HuH-7 (cell line): ENCODE measurements around the gene PLP2.

Experiments
- DNase-seq: peaks from one replicate; pipeline ENCODE4 v3.0.0; 2011; ENCODE audit warnings: low spot score

PLP2 gene

DNA sequence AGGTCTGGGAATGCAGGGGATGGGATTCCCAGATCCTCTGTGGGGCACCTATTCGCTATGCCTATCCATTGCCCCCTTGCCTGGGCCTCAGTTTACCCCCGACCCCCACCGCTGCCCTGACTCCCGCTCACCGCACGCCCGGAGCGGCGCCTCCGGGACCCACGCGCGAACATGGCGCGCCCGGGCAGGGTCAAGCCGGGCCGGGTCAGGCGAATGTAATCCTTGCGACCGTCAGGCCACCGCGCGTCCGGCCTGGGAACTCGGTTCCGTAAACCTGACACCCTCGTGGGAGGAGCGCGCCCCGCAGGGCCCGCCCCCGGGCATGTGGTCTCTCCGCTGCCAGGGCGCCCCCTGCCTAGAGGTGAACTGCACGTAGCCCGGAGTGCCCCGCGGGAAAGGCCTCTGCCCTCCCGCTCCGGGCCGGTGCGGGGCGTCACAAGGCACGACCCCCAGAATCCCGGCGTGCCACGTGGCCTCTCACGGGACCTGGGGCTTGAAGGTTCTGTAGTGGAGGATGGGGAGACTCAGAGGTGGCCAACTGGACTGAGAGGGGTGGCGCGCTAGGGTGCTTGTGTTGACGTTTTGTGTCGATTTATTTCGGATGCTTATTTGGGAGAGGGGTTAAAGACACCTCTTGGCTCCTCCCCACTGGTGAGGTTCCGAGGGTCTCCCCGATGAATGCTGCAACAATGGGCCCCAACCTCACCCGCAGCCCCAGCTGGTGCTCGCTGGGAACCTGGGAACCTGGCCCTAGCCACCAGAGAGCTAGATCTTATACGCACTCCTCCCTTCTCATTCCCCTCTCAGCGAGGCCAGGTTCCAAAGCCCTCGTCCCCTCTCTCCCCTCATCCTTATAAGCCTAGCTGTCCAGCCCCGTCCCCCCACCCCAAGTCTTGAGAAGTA lies 14.7 kb downstream of the PLP2 start, which contains the start of gene PRICKLE3:
Gene PRICKLE3, minus strand, starts transcription at position 249 of the 903 bp plus-strand sequence. Its CDS starts 76 bp downstream, at position 173.
- DNase-seq, result peak; percentile 95

DNA sequence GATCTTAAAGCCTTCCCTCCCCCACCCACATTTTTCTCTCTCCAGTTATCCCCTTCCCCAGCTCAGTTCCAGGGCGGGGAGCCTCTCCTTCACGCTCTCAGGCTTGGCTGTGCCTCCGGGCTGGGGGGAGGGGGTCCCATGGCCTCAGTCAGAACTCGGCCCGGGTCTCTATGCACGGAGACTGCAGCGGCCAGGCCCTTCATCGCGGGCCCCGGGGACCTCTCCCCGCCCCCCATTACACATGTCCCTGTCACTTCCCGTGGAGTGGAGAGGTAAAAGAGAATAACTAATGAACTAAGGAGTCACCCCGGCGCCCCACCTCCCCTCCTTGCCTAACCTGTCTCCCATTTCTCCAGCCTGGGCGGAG lies 15.3 kb downstream of the PLP2 start:
- no peak for DNase-seq

DNA sequence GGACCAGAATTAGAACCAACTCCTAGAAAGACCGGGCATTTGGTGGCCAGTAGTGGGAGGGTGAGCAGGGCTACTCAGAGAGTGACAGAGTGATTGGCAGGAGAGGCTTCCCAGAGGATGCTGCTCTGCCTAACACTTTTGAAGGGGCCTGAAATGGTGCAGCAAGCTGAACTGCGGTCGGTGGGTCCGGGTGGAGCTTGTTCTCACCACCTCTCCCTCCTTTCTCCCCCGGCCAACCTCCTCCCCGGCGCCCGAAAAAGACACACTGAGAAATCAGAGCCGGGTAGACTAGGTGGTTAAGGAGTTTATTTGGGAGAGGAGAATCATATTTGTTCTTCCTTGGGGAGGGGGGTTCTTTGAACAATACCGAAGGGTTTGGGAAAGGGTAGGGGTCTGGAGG lies 15.8 kb downstream of the PLP2 start:
- no peak for DNase-seq

DNA sequence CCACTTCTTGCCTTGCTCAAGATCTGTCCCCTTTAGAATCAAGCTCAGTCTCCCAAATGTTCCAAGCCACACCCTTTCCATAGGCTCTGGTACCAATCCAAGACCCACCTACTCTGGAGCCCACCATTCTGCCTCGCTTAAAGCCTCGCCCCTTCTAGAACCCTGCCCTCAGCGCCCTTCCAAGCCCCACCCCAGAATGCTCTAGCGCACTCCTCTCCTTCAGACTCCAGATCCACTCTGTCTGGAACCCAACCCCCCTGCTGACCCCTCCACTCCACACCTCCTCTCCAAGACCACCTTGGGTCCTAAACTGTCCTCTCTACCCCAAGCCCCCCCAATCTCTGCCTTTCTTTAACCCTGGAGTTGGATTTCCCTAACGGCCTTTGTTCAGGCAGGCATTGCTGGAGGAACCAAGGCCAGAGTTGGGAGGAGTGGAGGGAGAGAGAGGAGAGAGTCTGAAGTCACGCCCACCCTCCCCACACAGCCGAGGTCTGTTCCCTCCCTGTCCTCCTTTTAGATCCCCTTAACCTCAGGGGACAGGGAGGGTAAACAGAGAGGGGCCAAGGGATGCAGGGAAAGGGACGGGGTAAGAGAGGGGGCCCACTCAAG lies 16.9 kb downstream of the PLP2 start:
- no peak for DNase-seq

DNA sequence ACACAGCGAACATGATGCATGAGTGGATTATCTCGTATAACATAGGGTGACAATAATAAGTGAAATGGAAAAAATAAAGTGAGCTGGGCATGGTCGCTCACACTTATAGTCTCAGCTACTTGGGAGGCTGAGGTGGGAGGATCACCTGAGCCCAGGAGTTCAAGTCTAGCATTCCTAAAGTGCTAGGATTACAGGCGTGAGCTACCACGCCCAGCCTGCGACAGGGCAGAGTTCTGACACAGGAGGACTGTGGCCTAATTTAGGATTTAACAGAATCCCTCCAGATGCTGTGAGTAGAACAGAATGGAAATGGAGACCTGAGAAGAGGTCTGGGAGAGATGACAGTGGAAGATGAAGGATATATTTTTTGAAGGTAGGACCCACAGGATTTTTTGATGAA lies 17.9 kb downstream of the PLP2 start:
- no peak for DNase-seq

DNA sequence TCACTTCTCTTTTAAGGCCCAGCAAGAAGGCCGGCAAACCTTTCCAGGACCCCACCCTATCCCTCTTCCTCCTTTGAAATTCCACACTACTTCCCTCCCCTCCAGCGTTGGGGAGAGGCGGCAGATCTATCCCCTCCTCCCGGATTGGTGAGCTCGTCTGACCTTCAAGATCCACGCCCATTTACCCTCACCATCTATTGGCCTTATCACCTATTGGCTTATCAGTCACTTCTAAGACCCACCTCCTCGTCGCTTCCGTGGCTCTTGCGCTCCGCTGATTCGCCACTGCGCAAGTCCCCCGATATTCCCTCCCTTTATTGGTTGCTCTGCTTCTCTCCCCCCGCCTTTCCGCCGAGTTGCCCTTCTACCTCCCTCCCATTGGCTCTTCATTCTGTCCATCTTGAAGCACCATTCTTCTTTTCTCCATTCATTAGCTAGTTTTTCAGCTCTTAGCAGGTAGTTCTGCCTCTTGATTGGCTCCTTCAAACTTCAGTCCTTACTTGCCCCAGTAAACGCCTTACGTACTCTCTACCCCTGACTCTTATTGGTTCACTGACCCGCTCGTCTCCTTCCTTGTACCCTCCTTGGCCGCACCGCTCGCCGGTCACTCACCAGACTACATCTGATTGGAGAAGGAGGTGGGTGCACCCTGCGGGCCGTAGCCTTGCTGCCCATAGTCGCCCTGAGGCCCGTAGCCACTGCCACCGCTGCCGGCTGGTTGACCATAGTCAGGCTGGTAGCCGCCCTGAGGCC lies 19.3 kb downstream of the PLP2 start:
- peak; percentile 98 for DNase-seq

DNA sequence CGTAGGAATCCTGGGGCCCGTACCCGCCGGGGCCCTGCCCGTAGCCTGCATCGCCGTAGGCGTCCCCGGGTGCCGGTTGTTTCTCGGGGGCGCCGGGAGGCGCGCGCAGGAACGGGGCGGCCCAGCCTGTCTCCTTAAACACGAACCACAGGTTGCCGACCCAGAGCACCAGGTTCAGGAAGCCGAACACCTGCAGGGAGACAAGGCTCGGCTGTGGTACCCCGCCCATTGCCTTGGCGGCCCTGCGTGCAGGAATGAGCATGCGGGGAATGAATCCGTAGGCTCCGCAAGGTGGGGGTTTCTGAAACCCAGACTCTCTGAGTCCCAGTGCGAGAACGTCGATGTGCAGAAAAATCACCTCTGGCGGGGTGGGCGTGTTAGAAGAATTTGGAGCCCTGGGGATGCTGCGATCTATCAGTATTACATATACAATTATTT lies 19.9 kb downstream of the PLP2 start:
- no peak for DNase-seq

DNA sequence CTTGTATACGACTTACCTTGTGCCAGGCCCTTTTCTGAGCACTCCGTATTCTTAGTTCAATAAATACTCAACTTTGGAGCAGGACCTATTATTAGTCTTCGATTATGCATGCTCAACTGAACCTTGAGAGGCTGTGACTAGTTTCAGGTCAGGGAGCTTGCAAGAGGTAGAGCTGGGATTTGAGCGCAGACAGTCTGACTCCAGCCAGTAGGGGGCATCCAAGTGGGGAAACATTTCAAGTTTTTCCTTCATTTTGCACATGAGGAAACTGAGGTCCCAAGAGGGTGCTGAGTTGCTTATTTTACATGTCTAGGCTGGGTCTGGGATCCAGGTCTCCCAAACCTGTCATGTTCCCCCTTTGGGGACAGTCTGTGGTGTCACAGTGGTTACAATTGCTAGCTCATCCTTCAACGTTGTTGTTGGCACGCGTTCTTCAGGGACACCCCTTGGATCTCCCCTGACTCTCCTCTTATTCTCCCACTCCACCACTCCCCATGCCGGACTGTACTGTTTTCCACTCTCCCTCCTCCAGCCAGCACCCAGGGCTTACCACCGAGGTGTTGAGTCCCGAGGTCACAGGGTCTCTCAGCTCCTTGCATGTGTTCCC lies 21.1 kb downstream of the PLP2 start:
- peak; percentile 64 for DNase-seq

DNA sequence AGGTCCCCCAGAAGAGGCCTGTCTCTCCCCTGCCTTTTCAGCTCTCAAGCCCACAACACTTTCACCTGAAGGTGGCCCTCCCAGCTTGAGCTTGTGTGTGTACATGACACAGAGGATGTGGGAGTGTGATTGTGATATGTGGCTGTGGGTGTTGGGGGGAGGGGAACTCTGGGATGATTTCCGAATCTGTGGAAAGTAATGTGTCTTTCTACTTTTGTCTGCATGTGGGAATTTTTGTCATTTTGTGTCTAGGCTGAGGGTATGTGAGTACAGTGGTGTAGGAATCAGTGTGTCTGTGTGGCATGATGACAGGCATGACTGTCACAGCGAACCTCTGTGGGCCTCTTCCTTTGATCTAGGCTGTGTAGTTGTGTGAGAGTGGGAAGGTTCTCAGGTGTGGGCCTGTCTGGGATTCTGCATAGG lies 21.9 kb downstream of the PLP2 start:
- DNase-seq, result no peak

DNA sequence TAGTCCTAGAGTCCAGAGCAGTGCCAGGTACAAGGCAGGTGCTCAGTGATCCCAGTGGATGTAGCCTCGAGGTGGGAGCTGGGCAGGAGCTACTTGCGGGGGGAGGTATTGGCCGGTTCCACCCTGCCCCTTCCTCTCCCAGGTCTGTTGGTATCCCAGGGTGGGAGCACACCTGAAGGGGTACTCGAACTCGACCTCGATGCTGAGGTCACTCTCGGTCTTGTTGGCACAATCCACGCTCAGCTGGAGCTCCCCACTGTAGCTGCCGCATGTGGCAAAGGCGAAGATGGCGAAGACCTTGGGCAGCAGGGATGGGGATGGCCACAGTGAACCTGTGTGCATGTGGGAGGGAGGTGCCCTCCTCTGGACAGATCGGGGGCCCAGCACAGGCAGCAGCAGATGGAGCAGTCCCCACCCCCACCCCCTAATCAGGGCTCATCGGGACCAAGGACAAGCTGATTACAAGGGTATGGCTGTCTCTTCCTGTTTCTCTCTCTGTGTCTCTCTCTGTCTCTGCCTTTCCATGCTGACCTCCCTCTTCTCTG lies 25.9 kb downstream of the PLP2 start:
- no peak for DNase-seq

DNA sequence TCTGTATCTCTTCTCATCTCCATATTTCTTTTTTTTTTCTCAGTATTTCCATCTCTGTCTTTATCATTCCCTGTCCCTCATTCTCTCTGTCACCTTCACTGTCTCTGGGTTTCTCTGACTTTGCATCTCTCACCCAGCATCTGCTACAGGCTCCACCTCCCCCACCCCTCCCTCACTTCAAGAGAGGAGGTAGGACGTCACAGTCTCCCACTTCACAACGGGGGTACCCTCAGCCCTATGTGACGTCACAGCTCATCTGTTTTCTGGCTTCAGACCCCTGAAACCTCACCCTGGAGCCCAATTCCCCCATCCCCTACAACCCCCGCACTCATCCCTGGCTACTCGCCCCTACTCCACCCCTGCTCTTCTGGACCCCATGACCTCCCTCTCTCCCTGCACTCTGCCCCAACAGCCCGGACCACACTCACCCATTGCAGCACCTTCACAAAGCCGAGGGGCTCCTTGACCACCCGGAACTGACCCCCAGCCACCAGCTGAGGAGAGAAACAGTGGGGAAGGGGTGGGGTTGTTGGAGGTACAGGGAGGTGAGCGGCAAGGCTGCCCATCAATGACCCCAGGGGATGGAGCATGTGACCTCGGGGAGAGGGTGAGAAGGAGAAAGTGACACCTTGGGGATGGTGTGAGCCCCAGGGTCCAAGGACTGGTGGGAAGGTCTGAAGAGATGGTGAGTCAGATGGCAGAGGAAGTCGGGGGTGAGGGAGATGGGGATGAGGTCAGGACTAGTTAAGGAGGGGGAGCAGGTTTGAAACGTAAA lies 27.0 kb downstream of the PLP2 start:
- no peak for DNase-seq

DNA sequence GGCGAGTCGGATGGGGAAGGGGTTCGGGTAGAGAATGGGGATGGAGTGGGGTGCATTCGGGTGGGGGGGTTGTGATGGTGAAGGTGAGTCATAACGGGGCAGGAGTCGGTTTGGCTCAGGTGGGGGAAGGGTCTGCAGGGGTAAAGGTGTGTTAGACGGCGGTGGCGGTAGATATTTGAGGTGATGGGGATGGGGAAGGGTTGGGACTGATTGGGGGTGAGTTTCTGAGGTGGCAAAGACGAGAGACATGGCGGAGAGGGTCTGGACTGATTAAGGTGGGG lies 27.6 kb downstream of the PLP2 start:
- DNase-seq, result no peak

DNA sequence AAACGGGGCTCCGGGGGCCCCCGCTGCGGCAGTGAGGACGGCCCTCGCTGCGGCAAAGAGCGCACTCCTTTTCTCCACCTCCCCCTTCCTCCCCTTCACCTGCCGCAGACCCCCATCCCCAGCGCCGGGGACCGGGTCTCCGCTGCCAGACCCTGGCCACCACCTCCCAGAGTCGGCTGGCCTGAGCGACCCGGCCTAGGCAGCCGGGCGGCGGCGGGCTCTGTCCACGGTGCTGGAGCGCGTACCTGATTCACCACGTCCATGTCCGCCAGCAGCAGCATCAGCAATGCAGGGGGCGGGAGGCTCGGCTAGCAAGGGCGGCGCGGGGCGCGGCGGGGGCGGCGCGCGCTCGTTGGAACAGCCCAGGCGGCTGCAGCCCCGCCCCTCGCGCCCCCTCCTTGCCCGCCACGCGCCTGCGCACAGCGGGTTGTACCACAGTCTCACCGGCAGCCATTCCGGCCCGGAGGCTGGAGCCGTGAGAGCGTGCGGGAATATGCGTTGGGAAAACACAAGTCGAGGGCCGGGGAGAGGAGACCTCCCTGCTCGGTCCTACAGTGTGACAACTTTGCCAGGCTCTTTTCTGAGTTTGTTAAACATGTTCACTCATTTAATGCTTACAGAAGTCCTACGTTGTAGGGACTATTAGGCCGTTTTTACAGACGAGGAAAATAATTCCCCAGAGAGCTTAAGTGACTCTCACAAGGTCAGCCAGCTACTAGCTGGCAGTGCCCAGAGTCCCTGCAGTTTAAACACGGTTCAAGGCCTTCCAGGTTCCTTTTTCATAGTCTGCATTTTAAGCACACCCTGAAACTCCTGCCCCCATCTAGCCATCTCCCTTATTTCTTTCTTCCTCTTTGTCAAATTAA lies 28.4 kb downstream of the PLP2 start, which contains the start of gene SYP:
Gene SYP, minus strand, starts transcription at position 288 of the 866 bp plus-strand sequence. Its CDS starts 7 bp downstream, at position 281.
- DNase-seq, result peak; percentile 97

DNA sequence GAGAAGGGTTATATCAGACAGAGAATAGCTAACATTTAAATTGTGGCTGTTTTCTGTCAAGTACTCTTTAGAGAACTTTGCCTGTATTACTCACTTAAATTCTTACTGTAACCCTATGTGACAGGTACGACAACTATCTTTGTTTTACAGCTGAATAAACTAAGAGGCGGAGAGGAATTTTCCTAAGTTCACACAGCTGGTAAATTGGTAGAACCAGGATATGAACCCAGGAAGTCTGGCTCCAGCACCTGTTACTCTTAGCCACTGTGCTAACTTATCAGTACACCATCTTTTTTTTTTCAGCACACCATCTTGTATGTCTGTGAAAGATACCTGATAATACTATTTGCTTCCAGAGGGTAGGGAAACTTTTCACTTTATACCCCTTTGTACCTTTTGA lies 30.3 kb downstream of the PLP2 start:
- DNase-seq, result no peak

DNA sequence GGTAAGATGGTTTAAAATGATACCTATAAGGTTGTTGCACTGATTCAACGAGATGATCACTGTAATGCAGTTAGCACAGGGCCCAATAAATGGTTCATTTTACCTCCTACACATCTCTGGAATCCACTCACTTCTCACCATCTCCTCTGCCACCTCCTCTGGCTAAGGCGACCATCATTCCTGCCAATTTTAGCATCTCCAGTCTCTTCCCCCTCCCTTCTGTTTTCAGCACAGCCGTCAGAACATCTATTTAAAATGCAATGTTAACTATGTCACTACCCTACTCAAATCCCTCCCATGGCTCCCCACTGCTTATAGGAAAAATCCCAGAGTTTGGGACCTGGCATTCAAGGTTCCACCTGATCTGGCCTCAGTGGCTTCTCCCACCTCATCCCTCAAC lies 31.8 kb downstream of the PLP2 start:
- DNase-seq, result no peak

DNA sequence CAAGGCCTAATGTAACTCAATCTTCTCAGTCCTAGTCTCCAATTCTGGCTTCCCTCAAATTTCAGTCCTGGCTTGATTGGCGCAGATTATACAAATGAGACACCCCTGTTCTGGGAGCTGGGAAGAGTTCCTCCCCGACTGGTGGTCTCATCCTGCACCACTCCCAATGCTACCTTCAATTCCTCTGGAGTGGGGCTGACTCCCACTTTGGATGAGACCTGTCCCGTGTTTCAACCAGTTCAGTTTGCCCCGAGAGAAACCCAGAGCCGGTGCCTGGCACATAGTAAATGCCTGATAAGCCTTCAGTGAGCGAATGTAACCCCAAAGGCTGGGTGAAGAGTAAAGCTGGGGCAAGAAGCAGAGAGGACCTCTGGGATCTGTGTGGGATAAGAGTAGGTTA lies 32.3 kb downstream of the PLP2 start:
- no peak for DNase-seq

DNA sequence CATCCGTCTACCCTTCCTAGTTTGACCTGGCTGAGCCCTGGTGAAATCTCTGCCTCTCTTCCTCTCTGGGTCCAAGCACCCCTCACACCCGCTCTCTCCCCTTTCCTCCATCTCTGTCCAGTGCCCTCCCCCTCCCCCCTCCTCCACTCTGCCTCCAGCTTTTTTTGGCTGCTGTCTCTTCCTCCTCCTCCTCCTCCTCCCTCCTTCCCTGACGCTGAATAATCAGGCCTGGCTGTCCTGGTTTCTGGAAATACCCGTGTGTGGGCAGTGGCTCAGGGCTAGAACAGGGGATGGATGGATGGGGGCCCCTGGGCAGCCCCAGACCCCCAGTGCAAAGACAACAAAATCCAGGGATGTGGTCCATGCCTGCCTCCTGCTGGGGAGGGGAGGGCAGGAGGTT lies 33.0 kb downstream of the PLP2 start:
- no peak for DNase-seq

DNA sequence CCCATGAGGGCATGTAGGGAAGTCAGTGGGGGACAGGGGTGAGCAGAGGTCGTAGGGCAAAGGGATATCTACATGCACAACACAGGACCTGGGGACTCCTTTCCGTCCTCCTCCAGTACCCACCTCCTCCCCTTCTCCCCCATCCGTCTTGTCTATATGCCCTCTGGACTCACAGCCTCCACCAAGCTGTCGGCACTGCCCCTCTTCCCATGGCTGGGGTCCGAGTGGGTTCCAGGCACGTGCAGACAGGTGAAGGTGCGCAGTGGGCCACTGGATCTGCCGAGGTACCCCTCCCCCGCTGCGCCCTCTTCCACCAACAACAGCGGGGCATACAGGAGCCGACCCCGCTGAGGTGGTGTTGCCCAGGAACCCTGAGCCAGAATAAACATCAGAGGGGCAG lies 33.7 kb downstream of the PLP2 start:
- no peak for DNase-seq

DNA sequence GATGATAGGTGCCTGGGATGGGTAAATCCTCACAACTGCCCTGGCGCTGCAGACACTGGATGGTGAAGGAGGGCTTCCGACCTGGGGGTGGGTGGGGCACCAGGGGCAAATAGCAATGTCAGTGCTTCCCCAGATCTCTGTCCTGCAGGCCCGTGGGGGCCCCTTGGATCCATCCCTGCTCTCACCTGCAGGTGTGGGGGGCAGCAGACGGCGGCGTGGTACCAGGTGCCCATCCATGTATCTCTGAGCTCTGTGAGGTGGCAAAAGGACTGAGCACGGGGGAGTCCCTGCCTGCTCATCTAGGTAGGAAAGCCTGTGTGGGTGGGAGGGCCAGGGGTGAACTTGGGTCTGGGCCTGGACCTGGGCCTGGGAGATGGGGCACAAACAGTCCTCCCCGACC lies 34.8 kb downstream of the PLP2 start:
- DNase-seq, result no peak

DNA sequence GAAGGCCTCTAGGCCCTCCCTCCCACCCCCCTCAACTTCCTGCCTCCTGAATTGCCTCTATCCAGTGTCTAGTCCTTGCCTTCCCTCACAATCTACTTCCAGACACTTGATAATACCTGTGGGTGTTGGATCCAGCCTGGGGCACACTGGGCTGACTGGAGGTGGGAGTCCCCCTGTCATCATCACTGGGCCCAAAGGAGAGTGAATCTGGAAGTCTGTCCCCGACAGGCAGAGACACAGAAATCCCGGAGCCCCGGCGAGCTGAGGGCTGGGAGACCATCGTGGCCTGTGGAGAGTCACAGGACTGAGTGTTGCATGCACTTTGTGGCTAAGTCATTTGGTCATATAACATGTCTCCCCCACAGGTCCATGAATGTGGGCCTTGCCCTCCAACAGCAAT lies 36.7 kb downstream of the PLP2 start:
- DNase-seq, result no peak
